Measurements from ENCODE around the gene UPK3A. TPM values are rescaled to one million over a fixed set of nuclear protein-coding genes. Genes with fewer than 3 reads are reported as not detected.
"Not testable (repeated sequence)": the region's sequence is repeated elsewhere in the genome, so short reads cannot be mapped to it uniquely, and the experiment has no call there.

Gene UPK3A
- total RNA-seq, 1 donor from 2014 or later: 0.29 TPM

DNA sequence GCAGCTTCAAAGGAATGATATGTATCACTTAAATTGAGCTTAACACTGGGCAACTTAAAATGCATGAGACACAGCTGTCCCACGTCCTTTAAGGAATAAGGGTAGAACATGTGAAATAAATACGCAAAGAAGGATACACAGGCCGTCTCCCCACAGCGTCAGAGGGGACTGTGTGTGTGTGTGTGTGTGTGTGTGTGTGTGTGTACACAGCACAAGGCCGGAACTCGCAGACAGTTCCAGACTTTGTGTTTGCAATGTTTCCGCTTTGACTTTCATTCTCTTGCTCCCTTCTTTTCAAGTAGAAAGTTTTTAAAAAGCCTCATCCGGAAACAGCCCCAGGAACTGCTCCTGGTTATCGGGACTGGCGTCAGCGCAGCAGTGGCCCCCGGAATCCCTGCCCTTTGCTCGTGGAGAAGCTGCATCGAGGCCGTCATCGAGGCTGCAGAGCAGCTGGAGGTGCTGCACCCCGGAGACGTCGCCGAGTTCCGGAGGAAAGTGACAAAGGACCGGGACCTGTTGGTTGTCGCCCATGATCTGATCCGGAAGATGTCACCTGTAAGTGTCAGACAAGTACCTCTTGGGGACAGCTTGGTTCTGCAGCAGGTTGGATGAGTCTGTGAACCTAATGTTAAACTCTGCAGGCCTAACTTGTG lies 38.2 kb downstream of the UPK3A start:
- H3K4me1 Mint-ChIP-seq (ENCODE audit: unreplicated experiment): peaks cover 21% of the 10 kb centered on the region
- H3K27me3 Mint-ChIP-seq: no peaks in the 10 kb centered on the region
- H3K27ac Mint-ChIP-seq: no peak overlapping the region
- TF ChIP-seq, protein P1, sequence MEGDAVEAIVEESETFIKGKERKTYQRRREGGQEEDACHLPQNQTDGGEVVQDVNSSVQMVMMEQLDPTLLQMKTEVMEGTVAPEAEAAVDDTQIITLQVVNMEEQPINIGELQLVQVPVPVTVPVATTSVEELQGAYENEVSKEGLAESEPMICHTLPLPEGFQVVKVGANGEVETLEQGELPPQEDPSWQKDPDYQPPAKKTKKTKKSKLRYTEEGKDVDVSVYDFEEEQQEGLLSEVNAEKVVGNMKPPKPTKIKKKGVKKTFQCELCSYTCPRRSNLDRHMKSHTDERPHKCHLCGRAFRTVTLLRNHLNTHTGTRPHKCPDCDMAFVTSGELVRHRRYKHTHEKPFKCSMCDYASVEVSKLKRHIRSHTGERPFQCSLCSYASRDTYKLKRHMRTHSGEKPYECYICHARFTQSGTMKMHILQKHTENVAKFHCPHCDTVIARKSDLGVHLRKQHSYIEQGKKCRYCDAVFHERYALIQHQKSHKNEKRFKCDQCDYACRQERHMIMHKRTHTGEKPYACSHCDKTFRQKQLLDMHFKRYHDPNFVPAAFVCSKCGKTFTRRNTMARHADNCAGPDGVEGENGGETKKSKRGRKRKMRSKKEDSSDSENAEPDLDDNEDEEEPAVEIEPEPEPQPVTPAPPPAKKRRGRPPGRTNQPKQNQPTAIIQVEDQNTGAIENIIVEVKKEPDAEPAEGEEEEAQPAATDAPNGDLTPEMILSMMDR (conservative IDR thresholded peaks at IDR 0.05): no peak
- no peak overlapping the region for H3K4me3 Mint-ChIP-seq
- DNase-seq (ENCODE audit: extremely low spot score, unreplicated experiment): no peak
- no peaks in the 10 kb centered on the region for H3K9me3 Mint-ChIP-seq
- H3K36me3 Mint-ChIP-seq: peaks cover 28% of the 10 kb centered on the region

DNA sequence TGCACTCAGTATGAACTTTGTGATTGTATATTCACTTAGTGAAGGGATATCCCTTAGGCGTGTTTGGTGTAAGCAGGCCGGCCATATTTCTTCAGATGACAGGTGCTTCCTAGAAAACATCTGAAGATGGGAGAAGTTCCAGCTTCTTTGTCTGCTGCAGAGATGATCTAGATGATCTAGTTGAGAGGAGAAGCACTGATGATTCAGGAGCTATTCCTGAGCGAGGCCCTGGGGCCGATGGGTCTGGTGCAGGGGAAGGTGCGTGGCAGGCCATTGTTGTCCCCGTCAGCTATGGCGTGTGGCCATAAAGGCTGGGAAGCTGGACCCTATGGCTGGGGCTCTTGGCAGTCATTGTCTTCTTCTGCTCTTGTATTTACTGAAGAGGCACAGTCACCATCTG lies 38.9 kb downstream of the UPK3A start:
- TF ChIP-seq, protein P1 (conservative IDR thresholded peaks at IDR 0.05): no peak
- Mint-ChIP-seq H3K36me3 (peaks cover 28% of the 10 kb centered on the region), H3K4me1 (ENCODE audit: unreplicated experiment) (peaks cover 14% of the 10 kb centered on the region), H3K27ac (no peak overlapping the region), H3K4me3 (no peak overlapping the region), H3K9me3 (no peaks in the 10 kb centered on the region), H3K27me3 (no peaks in the 10 kb centered on the region)
- no peak for DNase-seq (ENCODE audit: extremely low spot score, unreplicated experiment)

DNA sequence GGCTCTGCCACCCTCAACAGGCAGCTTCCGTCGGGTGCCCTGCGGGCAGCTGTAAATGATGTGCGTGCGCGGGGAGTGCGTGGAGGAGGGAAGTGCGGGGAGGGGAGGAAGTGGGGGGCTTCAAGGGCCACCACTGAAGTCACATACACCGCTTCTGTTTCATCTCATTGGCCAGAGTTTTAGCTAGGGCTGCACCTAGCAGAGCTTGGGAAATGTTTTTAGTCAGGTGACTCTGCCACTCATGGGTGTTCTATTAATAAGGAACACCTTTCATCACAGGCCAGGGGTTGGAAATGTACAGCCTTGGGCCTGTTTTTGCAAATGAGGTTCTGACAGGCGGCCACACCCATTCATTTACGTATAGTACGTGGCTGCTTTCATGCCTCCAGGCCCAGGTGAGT lies 39.6 kb downstream of the UPK3A start:
- Mint-ChIP-seq H3K27me3 (no peaks in the 10 kb centered on the region), H3K36me3 (peaks cover 30% of the 10 kb centered on the region), H3K4me1 (ENCODE audit: unreplicated experiment) (peaks cover 7% of the 10 kb centered on the region), H3K9me3 (no peaks in the 10 kb centered on the region), H3K27ac (no peak overlapping the region), H3K4me3 (no peak overlapping the region)
- TF ChIP-seq, protein P1 (conservative IDR thresholded peaks at IDR 0.05): no peak
- DNase-seq (ENCODE audit: extremely low spot score, unreplicated experiment): no peak

DNA sequence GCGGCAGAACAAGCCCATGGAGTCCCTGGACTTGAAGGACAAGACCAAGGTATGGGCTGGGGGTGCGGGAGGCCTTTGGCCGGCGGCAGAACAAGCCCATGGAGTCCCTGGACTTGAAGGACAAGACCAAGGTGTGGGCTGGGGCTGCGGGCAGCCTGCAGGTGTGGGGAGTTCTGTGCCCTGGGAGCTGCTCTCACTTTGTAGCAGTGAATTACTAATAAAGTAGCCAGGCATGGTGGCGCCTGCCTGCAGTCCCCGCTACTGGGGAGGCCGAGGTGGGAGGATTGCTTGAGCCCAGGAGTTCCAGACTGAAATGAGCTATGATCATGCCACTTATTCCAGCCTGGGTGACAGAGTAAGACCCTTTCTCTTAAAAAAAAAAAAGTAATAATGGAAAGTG lies 43.5 kb downstream of the UPK3A start:
- not testable (repeated sequence) for DNase-seq (ENCODE audit: extremely low spot score, unreplicated experiment); H3K4me3 Mint-ChIP-seq; H3K9me3 Mint-ChIP-seq; H3K27me3 Mint-ChIP-seq; H3K27ac Mint-ChIP-seq; H3K4me1 Mint-ChIP-seq (ENCODE audit: unreplicated experiment)
- H3K36me3 Mint-ChIP-seq: peaks cover 36% of the 10 kb centered on the region

DNA sequence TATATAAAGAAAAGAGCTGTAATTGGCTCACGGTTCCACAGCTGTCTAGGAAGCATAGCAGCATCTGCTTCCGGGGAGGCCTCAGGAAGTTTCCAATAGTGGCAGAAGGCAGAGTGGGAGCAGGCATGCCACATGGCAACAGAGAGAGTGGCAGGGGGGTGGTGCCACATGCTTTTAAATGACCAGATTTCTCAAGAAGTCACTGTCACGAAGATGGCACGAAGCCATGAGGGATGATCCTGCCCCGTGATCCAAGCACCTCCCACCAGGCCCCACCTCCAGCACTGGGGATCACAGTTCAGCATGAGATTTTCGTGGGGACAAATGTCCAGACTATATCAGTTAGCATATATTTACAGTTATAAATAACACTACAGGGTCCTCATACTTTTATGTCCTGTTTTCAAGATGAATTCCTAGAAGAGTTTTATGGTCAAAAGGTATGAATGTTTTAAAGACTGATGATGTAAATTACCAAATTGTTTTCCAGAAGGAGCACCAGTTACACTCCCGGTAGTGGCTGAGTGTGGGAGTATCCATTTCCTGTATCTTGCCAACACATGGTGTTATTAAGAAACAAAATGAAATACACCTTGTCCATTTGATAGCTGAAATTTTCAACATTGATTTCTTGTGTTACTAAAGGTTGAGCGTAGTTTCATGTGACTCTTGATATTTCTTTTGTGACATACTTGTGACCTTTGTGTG lies 44.2 kb downstream of the UPK3A start:
- Mint-ChIP-seq H3K4me3 (no peak overlapping the region), H3K9me3 (no peaks in the 10 kb centered on the region), H3K27me3 (no peaks in the 10 kb centered on the region), H3K4me1 (ENCODE audit: unreplicated experiment) (no peaks in the 10 kb centered on the region), H3K27ac (no peak overlapping the region), H3K36me3 (peaks cover 30% of the 10 kb centered on the region)
- no peak for DNase-seq (ENCODE audit: extremely low spot score, unreplicated experiment)
- TF ChIP-seq, protein P1 (conservative IDR thresholded peaks at IDR 0.05): no peak

DNA sequence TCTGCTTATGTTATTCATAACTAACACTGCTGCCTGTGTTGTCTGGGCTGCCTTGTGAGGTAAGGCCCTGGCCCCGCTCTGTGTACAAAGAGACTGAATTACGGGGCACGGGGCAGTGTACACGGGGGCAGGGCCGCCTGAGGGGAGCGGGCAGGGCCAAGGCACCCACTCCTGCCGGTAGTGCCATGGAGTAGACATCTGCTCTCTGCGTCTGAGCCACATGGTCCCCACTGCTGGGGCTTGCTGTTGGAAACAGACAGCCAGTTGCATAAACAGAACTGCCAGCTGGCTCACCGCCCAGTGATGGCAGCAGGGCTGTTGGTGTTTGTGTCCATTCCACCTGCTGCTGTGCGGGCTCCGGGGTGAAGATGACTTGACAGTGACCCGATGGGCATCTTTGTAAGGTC lies 44.8 kb downstream of the UPK3A start:
- no peaks in the 10 kb centered on the region for H3K9me3 Mint-ChIP-seq
- H3K4me3 Mint-ChIP-seq: no peak overlapping the region
- H3K36me3 Mint-ChIP-seq: peaks cover 25% of the 10 kb centered on the region
- no peaks in the 10 kb centered on the region for H3K4me1 Mint-ChIP-seq (ENCODE audit: unreplicated experiment)
- H3K27ac Mint-ChIP-seq: no peak overlapping the region
- no peaks in the 10 kb centered on the region for H3K27me3 Mint-ChIP-seq
- TF ChIP-seq, protein P1 (conservative IDR thresholded peaks at IDR 0.05): no peak
- DNase-seq (ENCODE audit: extremely low spot score, unreplicated experiment): no peak

Measured in type B pancreatic cell (in vitro differentiated cells).